Measurements from ENCODE around the gene ADGRE2. TPM values are rescaled to one million over a fixed set of nuclear protein-coding genes. Genes with fewer than 3 reads are reported as not detected.

Gene ADGRE2
- total RNA-seq, 1 donor from 2014 or later: 0.13 TPM

Other genes starting within 250 kb of the ADGRE2 start
- 23.1 and 27.4 TPM in 2 replicates for gene TECR, start 249.0 kb downstream of the ADGRE2 start, total RNA-seq
- 304 and 331 TPM in 2 replicates for gene NDUFB7, start 206.5 kb downstream of the ADGRE2 start, total RNA-seq
- not detected in 2 replicates for gene CLEC17A, start 195.5 kb downstream of the ADGRE2 start, total RNA-seq
- not detected in 2 replicates for gene ADGRE3, start 103.7 kb downstream of the ADGRE2 start, total RNA-seq
- gene ZNF333, start 88.5 kb downstream of the ADGRE2 start, total RNA-seq: 4.2 and 9.6 TPM in 2 replicates
- not detected in 2 replicates for gene OR7A5, start 56.6 kb upstream of the ADGRE2 start, total RNA-seq
- not detected in 2 replicates for gene OR7C1, start 56.6 kb upstream of the ADGRE2 start, total RNA-seq
- not detected in 2 replicates for gene OR7A10, start 70.4 kb upstream of the ADGRE2 start, total RNA-seq
- gene OR7A17, start 107.6 kb upstream of the ADGRE2 start, total RNA-seq: not detected in 2 replicates
- not detected in 2 replicates for gene OR7C2, start 162.9 kb upstream of the ADGRE2 start, total RNA-seq
- gene SLC1A6, start 201.3 kb upstream of the ADGRE2 start, total RNA-seq: not detected in 2 replicates